ENCODE data around the gene APBB2.

- TF ChIP-seq POLR2A (IDR thresholded peaks at IDR 0.05; ENCODE audit: low read depth, low read length) (no peak), CTCF (conservative IDR thresholded peaks at IDR 0.05; ENCODE audit: low read depth, low read length) (no peak), CEBPB (IDR thresholded peaks at IDR 0.05; ENCODE audit: low read depth, low read length) (no peak), RFX5 (IDR thresholded peaks at IDR 0.05; ENCODE audit: low read depth, low read length) (no peak), NFE2L2 (IDR thresholded peaks at IDR 0.05; ENCODE audit: low read depth, low read length) (no peak), SMC3 (IDR thresholded peaks at IDR 0.05; ENCODE audit: low read depth, low read length) (no peak), FOS (IDR thresholded peaks at IDR 0.05; ENCODE audit: low read depth, low read length) (no peak), USF2 (IDR thresholded peaks at IDR 0.05; ENCODE audit: low read depth, low read length) (no peak)
Measured at GRCh38 chr4:41148931-41149330, 65.4 kb downstream of the APBB2 start.

Measured in IMR-90 (cell line).